ENCODE measurements around the gene FBXO44. TPM values are rescaled to one million over a fixed set of nuclear protein-coding genes. Genes with fewer than 3 reads are reported as not detected.

FBXO44 gene
- total RNA-seq, 2 experiments from 2014 or later = 54.9 to 59.2 TPM

DNA sequence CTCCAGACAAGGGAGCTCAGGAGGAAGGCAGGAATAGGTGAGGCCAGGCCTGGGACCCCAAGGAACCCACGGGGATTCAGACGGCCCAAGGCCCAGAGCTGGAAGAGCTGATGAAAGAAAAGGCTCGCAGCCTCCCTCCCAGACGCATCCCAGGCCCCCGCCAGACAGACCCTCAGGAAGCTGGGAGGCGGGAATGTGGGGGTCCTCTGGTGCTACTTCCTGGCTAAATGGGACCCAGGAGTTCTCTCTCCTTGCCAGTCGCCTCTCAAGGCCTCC is 878 bp upstream of the FBXO44 start:
- POLR2A ChIA-PET = interaction anchor here (1.2 to 8.2 kb wide), 5 partner anchors 10 to 254 kb away, joined by 3 to 86 read pairs (median 8); partner anchors contain the start of gene FBXO6
- Mint-ChIP-seq H3K4me3 (peak overlapping the region; percentile 48), H3K9me3 (no peaks in the 10 kb centered on the region), H3K27me3 (no peaks in the 10 kb centered on the region), H3K27ac (peak overlapping the region; percentile 42), H3K4me1 (peaks cover 19% of the 10 kb centered on the region), H3K36me3 (peaks cover 14% of the 10 kb centered on the region)
- no peak for DNase-seq
- no peak for ATAC-seq (ENCODE audit: low read depth)

DNA sequence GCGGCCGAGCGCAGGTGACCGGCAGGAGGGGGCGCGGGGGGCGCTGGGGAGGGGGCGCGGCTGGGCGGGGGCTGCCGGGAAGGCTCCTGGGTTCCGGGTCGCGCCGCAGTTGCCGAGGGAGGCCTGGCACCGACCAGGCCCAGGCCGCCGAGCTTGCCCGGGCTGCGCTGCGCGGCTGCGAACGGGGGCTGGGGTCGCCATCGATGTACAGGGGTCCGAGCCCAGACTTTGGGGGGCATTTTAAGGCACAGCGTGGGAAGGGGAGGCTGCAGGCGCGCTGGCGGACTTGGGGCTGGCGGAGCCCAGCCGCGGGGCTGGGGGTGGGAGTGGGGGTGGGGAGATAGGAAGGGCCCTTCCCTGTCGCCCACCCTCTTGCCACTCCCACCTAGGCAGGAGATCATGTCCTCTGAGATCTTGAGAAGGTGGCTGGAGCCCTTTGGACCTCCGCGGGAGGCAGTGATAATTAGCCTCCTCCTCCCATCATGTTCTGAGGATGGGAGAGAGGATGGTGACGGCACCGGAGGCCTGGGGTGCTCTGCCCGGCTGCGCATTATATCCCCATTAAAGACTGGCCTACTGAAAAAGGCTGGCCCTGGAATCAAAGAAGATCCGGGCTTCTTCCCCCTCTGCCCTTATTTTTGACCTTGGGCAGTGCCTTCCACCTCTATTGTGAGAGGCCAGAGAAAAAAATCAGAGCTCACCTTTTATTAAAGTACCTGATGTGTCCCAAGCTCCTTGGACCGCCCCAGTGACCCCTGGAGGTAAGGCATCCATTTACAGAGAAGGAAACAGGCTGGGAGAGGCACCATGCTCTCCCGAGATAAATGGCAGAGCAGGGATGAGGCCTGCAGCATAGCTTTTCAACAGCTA is 497 bp downstream of the FBXO44 start:
- no peaks in the 10 kb centered on the region for H3K9me3 Mint-ChIP-seq
- H3K27me3 Mint-ChIP-seq = no peaks in the 10 kb centered on the region
- H3K27ac Mint-ChIP-seq = peak overlapping the region; percentile 72
- POLR2A ChIA-PET = interaction anchor here (0.5 to 8.2 kb wide), 10 partner anchors 8 to 255 kb away, joined by 3 to 86 read pairs (median 4); partner anchors contain the start of gene FBXO6
- peaks cover 16% of the 10 kb centered on the region for H3K36me3 Mint-ChIP-seq
- ATAC-seq (ENCODE audit: low read depth) = peak; percentile 20
- DNase-seq = no peak
- peak overlapping the region; percentile 82 for H3K4me3 Mint-ChIP-seq
- H3K4me1 Mint-ChIP-seq = peaks cover 16% of the 10 kb centered on the region

DNA sequence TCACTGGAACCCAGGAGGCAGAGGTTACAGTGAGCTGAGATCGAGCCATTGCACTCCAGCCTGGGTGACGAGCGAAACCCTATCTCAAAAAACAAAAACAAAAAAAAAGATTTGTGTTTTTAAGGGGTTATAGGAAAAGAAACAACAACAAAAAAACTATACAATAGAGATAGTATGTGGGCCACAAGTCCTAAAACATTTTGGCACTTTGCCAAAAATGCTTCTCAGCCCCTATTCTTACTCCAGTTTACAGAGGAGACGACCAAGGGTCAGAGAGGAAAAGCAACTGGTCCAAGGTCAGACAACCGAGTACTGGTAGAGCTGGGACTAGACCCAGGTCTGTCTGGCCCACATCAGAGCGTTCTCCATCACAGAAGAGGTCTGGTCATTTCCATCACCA is 3.0 kb downstream of the FBXO44 start:
- H3K9me3 Mint-ChIP-seq = no peaks in the 10 kb centered on the region

DNA sequence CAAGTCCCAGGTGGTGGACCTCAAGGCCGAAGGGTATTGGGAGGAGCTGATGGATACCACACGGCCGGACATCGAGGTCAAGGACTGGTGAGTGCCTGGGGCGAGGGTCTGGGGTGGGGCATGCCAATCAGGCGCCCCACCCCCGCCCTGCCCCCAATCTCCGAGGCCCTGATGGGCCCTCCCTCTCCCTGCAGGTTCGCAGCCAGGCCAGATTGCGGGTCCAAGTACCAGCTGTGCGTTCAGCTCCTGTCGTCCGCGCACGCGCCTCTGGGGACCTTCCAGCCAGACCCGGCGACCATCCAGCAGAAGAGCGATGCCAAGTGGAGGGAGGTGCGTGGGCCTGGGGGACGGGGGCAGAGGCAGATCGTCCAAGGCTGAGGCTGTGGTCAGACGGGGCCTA is 3.9 kb downstream of the FBXO44 start:
- no peak for ATAC-seq (ENCODE audit: low read depth)
- POLR2A ChIA-PET = interaction anchor here (1.2 kb wide), 1 partner anchor 250 kb away, joined by 3 read pairs; no protein-coding TSS in a partner anchor
- H3K27ac Mint-ChIP-seq = no peak overlapping the region

More for the DNA sequence above, 3.0 kb downstream of the FBXO44 start:
- POLR2A ChIA-PET = interaction anchor here (1.5 kb wide), 1 partner anchor 62 kb away, joined by 4 read pairs; no protein-coding TSS in a partner anchor
- ATAC-seq (ENCODE audit: low read depth) (no peak), DNase-seq (no peak)
- H3K36me3 Mint-ChIP-seq = peaks cover 25% of the 10 kb centered on the region
- peaks cover 10% of the 10 kb centered on the region for H3K4me1 Mint-ChIP-seq
- no peak overlapping the region for H3K27ac Mint-ChIP-seq
- H3K27me3 Mint-ChIP-seq = no peaks in the 10 kb centered on the region
- H3K4me3 Mint-ChIP-seq = no peak overlapping the region

DNA sequence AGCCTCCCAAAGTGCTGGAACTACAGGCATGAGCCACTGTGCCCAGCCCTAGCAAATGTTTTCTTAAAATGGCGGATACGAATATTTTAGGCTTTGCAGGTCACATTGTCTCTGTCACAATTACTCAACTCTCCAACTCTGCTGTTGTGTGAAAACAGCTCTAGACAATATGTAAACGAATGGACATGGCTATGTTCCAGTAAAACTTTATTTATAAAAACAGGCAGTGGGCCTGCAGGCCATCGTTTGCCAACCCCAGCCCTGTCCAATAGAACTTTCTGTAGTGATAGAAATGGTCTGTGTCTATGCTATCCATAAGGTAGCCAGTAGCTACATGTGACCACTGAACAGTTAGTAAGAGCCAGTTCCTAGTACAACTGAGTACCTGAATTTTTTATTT is 5.1 kb downstream of the FBXO44 start:
- H3K4me1 Mint-ChIP-seq = peaks cover 7% of the 10 kb centered on the region
- POLR2A ChIA-PET = no interaction called here
- H3K27me3 Mint-ChIP-seq = no peaks in the 10 kb centered on the region

More for the DNA sequence above, 3.9 kb downstream of the FBXO44 start:
- Mint-ChIP-seq H3K27me3 (no peaks in the 10 kb centered on the region), H3K4me1 (peaks cover 4% of the 10 kb centered on the region), H3K36me3 (peaks cover 27% of the 10 kb centered on the region), H3K9me3 (no peaks in the 10 kb centered on the region), H3K4me3 (no peak overlapping the region)
- no peak for DNase-seq

DNA sequence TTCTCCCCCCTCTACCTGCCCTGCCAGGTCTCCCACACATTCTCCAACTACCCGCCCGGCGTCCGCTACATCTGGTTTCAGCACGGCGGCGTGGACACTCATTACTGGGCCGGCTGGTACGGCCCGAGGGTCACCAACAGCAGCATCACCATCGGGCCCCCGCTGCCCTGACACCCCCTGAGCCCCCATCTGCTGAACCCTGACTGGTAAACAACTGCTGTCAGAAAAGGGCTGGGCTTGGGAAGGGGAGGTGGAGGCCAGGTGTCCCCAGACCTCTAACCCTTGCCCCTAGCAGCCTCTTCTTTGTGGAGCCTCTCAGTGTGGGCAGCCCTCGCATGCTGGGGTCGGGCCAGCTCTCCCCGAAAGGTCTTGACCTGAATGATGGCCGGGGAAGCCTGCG is 6.4 kb downstream of the FBXO44 start:
- no peaks in the 10 kb centered on the region for H3K9me3 Mint-ChIP-seq
- H3K4me3 Mint-ChIP-seq = no peak overlapping the region
- H3K4me1 Mint-ChIP-seq = peaks cover 7% of the 10 kb centered on the region
- H3K27me3 Mint-ChIP-seq = no peaks in the 10 kb centered on the region
- H3K27ac Mint-ChIP-seq = no peak overlapping the region
- ATAC-seq (ENCODE audit: low read depth) (no peak), DNase-seq (no peak)
- POLR2A ChIA-PET = interaction anchor here (5.8 kb wide), 1 partner anchor 59 kb away, joined by 86 read pairs; no protein-coding TSS in a partner anchor
- peaks cover 27% of the 10 kb centered on the region for H3K36me3 Mint-ChIP-seq

More for the DNA sequence above, 5.1 kb downstream of the FBXO44 start:
- DNase-seq = no peak
- H3K4me3 Mint-ChIP-seq = no peak overlapping the region
- no peaks in the 10 kb centered on the region for H3K9me3 Mint-ChIP-seq
- ATAC-seq (ENCODE audit: low read depth) = no peak
- H3K36me3 Mint-ChIP-seq = peaks cover 27% of the 10 kb centered on the region
- H3K27ac Mint-ChIP-seq = no peak overlapping the region

DNA sequence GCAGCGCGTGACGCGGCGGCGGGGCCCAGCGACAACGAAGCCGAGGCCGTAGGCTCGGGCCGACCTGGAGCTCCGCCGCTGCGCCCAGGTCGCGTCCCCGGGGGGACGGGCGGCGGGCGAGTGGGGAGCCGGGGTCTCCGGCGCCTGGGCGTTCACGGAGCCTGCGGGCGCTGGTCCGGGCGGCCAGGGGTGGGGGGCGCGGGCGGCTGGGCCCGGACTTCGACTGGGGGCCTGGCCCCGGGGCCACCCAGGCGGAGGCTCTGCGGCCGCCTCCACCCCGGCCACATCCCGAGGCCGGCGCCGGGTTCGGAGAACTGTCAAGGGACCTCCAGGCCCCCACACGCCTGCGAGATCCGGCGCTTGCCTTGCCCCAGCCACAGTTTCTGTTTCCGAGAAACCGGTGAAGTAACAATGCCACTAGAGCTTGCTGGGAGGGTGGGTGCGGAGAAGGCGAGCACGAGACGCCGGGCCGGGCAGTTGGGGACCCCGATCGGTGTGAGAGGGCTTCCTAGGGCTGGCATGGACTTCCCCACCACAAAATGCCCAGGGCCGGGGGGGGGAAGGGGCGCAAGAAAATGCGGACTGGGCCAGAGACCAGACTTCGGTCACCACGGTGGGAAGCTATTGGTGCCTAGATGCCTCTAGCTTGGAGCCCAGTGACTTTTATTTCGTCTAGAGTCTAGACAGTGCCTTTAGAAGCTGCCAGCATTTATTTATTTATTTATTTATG is 9.8 kb downstream of the FBXO44 start:
- Mint-ChIP-seq H3K27me3 (no peaks in the 10 kb centered on the region), H3K9me3 (no peaks in the 10 kb centered on the region), H3K36me3 (peaks cover 27% of the 10 kb centered on the region)

DNA sequence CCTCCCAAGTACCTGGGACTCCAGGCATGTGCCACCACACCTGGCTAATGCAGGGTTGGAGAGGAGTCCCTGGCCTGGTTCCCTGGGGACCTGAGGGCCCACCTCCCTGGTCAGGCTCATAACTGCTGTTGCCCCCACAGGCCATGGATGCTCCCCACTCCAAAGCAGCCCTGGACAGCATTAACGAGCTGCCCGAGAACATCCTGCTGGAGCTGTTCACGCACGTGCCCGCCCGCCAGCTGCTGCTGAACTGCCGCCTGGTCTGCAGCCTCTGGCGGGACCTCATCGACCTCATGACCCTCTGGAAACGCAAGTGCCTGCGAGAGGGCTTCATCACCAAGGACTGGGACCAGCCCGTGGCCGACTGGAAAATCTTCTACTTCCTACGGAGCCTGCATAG is 13.8 kb downstream of the FBXO44 start:
- Mint-ChIP-seq H3K4me3 (no peak overlapping the region), H3K27ac (no peak overlapping the region), H3K36me3 (peaks cover 23% of the 10 kb centered on the region), H3K9me3 (no peaks in the 10 kb centered on the region), H3K4me1 (peaks cover 15% of the 10 kb centered on the region), H3K27me3 (no peaks in the 10 kb centered on the region)
- no peak for DNase-seq
- ATAC-seq (ENCODE audit: low read depth) = no peak
- POLR2A ChIA-PET = interaction anchor here (1.2 kb wide), 1 partner anchor 12 kb away, joined by 3 read pairs; no protein-coding TSS in a partner anchor

More for the DNA sequence above, 9.8 kb downstream of the FBXO44 start:
- peak overlapping the region; percentile 89 for H3K27ac Mint-ChIP-seq
- ATAC-seq (ENCODE audit: low read depth) (peak; percentile 82), DNase-seq (peak; percentile 84)
- peaks cover 17% of the 10 kb centered on the region for H3K4me1 Mint-ChIP-seq
- POLR2A ChIA-PET = interaction anchor here (0.6 to 5.8 kb wide), 31 partner anchors 9 to 866 kb away, joined by 3 to 86 read pairs (median 5); partner anchors contain the start of genes AGTRAP, CLCN6, DRAXIN and FBXO2
- peak overlapping the region; percentile 89 for H3K4me3 Mint-ChIP-seq

DNA sequence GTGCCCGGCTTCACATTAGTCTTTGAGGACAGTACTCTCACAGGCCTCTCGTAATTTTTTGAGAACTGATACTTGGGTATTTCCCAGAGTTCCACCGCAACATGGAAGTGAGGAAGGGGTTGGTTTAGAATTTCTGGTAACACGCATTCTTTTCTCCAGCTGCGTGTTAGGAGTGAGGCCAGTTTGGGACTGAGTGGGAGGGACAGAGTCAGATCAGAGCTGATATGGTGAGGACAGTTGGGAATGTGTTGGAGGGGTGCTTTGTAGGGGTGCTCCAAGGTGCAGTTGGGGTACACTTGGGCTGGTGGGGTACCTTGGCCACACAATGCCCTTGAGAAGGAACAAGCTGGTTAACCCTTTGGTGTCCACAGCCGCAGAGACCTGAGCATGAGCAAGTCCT is 16.1 kb downstream of the FBXO44 start:
- Mint-ChIP-seq H3K4me3 (no peak overlapping the region), H3K27me3 (no peaks in the 10 kb centered on the region), H3K9me3 (no peaks in the 10 kb centered on the region), H3K4me1 (peaks cover 12% of the 10 kb centered on the region), H3K27ac (no peak overlapping the region), H3K36me3 (peaks cover 24% of the 10 kb centered on the region)
- ATAC-seq (ENCODE audit: low read depth) (no peak), DNase-seq (no peak)
- POLR2A ChIA-PET = interaction anchor here (1.4 kb wide), 1 partner anchor 49 kb away, joined by 4 read pairs; no protein-coding TSS in a partner anchor

DNA sequence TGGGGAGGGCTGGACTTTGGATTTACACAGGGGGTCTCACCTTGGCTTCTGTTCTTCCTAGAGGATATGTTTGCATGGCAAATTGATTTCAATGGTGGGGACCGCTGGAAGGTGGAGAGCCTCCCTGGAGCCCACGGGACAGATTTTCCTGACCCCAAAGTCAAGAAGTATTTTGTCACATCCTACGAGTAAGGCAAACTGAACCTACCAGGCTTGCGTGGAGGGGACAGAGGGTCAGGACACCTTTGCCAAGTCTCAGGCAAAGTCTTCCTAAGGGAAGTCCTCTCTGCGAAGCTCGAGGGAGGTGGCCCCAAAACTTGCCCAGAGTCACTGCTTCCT is 16.5 kb downstream of the FBXO44 start:
- DNase-seq (no peak), ATAC-seq (ENCODE audit: low read depth) (no peak)
- no peak overlapping the region for H3K4me3 Mint-ChIP-seq
- peaks cover 21% of the 10 kb centered on the region for H3K36me3 Mint-ChIP-seq
- no peaks in the 10 kb centered on the region for H3K27me3 Mint-ChIP-seq
- POLR2A ChIA-PET = interaction anchor here (1.4 to 2.2 kb wide), 2 partner anchors 10 to 49 kb away, joined by 4 to 7 read pairs; partner anchors contain the start of gene MAD2L2
- peaks cover 9% of the 10 kb centered on the region for H3K4me1 Mint-ChIP-seq
- no peak overlapping the region for H3K27ac Mint-ChIP-seq
- H3K9me3 Mint-ChIP-seq = no peaks in the 10 kb centered on the region

DNA sequence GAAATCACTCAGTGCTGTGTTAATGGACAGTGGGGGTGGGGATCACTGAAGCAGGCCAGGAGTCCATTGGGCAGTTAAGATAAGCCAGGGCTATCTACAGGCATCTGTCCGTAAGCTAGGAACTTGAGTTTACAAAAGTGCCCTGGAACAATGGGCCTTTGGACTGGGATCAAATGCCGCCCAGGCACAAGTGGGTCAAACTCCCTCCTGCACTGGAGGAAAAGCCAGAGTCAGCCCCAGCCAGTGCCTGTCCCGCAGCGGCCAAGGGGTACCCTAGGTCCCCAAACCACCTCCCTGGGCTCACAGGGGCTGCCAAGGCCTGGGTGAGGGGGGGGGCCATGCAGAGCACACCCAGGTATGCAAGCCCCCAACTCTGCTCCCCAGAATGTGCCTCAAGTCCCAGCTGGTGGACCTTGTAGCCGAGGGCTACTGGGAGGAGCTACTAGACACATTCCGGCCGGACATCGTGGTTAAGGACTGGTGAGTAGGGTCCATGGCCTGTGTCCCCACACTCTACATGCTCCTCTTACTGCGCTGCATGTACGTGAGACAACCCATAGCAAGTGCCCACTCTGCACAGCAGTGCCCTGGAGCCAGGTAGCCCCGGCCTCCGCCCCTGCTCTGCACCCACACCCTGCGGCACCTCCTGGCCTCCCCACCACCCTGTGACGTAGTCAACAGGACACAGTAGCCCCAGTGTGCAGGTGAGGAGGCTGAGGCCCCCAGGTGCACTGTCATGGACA is 17.0 kb downstream of the FBXO44 start:
- Mint-ChIP-seq H3K4me1 (peaks cover 8% of the 10 kb centered on the region), H3K27ac (no peak overlapping the region), H3K36me3 (peaks cover 21% of the 10 kb centered on the region), H3K4me3 (no peak overlapping the region), H3K9me3 (no peaks in the 10 kb centered on the region), H3K27me3 (no peaks in the 10 kb centered on the region)
- DNase-seq (no peak), ATAC-seq (ENCODE audit: low read depth) (no peak)
- POLR2A ChIA-PET = interaction anchor here (1.1 to 3.6 kb wide), 4 partner anchors 7 to 236 kb away, joined by 3 to 22 read pairs (median 6); partner anchors contain the start of genes FBXO6 and MAD2L2

DNA sequence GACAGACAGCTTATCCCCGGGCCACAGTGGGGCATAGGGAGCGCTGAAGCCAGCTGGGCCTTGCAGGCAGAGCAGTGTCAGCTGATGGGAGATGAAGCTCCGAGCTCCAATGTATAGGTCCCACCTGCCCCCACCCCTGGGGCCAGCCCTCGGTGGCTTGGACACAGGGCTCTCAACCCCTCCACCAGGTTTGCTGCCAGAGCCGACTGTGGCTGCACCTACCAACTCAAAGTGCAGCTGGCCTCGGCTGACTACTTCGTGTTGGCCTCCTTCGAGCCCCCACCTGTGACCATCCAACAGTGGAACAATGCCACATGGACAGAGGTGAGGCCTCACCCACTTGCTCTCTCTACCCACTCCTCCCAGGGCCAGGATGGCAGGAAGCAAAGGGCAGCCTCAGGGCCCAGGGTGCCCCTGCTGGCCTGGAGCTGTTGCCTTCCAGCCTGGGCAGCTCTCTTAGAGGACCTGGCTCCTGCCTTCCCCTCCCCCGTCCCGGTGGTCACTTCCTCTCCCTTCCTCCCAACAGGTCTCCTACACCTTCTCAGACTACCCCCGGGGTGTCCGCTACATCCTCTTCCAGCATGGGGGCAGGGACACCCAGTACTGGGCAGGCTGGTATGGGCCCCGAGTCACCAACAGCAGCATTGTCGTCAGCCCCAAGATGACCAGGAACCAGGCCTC is 18.6 kb downstream of the FBXO44 start:
- H3K9me3 Mint-ChIP-seq = no peaks in the 10 kb centered on the region
- no peak for DNase-seq
- peaks cover 16% of the 10 kb centered on the region for H3K36me3 Mint-ChIP-seq
- ATAC-seq (ENCODE audit: low read depth) = no peak
- no peaks in the 10 kb centered on the region for H3K27me3 Mint-ChIP-seq
- H3K4me3 Mint-ChIP-seq = no peak overlapping the region
- H3K27ac Mint-ChIP-seq = no peak overlapping the region
- peaks cover 5% of the 10 kb centered on the region for H3K4me1 Mint-ChIP-seq
- POLR2A ChIA-PET = interaction anchor here (0.8 to 3.6 kb wide), 7 partner anchors 8 to 234 kb away, joined by 3 to 22 read pairs (median 5); partner anchors contain the start of genes CLCN6, FBXO6, MAD2L2 and MTHFR

Data from activated naive CD8-positive, alpha-beta T cell treated with anti-CD3 and anti-CD28 coated beads, Interleukin-2, amount 10 ng/mL, durations not matched to agents 7 days and 5 days (primary cell).